Measurements from ENCODE around the gene TRPC3.

Gene TRPC3

DNA sequence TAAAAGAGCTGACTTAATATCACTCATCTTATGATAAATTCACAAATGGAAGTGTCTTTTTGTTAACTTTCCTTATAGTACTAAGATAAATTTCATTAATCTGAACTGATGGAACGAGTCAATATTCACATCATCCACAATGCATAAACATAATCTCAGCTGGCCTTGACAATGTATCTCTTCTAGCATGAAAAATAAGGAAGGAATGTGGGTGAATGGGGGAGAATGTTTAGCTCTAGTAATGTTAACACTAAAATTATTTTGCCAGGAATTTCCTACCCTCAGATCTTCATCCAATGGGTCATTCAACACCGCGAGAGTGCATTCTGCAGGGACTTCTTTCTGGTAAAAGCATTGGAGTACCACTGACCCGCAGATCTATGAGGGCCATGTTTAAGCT lies 15.8 kb downstream of the TRPC3 start:
- POLR2A ChIA-PET, result no interaction called here
- Histone ChIP-seq H3K9me3 (ENCODE audit: control insufficient read depth, insufficient read depth, low read depth, low read length) (no peaks in the 10 kb centered on the region), H3K4me3 (ENCODE audit: low read depth, low read length) (no peak overlapping the region), H3K4me1 (ENCODE audit: control insufficient read depth, insufficient read depth, low read length) (peaks cover 11% of the 10 kb centered on the region), H3K36me3 (ENCODE audit: control insufficient read depth in 2 of 2, insufficient read depth in 1 of 2, low read length in 2 of 2) (peaks cover 0 to 9% of the 10 kb centered on the region in 2 experiments; a peak in 1 of 3 replicates), H3K27ac (ENCODE audit: extremely low read depth, low read depth, low read length) (no peak overlapping the region)
- TF ChIP-seq ZNF704 (tag by site-specific recombination; IDR thresholded peaks at IDR 0.05) (no peak), KLF8 (tag by site-specific recombination; IDR thresholded peaks at IDR 0.05) (no peak), ZNF530 (tag by site-specific recombination; IDR thresholded peaks at IDR 0.05; ENCODE audit: low read depth) (no peak), ZNF585B (tag by site-specific recombination; IDR thresholded peaks at IDR 0.05) (no peak), INSM2 (tag by site-specific recombination; IDR thresholded peaks at IDR 0.05) (no peak)
- TF ChIP-seq, protein P1, sequence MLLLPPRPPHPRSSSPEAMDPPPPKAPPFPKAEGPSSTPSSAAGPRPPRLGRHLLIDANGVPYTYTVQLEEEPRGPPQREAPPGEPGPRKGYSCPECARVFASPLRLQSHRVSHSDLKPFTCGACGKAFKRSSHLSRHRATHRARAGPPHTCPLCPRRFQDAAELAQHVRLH (tag by site-specific recombination; IDR thresholded peaks at IDR 0.05), result no peak
- TF ChIP-seq, protein P2, sequence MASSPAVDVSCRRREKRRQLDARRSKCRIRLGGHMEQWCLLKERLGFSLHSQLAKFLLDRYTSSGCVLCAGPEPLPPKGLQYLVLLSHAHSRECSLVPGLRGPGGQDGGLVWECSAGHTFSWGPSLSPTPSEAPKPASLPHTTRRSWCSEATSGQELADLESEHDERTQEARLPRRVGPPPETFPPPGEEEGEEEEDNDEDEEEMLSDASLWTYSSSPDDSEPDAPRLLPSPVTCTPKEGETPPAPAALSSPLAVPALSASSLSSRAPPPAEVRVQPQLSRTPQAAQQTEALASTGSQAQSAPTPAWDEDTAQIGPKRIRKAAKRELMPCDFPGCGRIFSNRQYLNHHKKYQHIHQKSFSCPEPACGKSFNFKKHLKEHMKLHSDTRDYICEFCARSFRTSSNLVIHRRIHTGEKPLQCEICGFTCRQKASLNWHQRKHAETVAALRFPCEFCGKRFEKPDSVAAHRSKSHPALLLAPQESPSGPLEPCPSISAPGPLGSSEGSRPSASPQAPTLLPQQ (tag by site-specific recombination; IDR thresholded peaks at IDR 0.05), result no peak
- CTCF ChIA-PET, result interaction anchor here (0.7 kb wide), 1 partner anchor 36 kb away, joined by 4 read pairs; no protein-coding TSS in a partner anchor

- POLR2A ChIA-PET, result no interaction called here
- H3K4me3 ChIP-seq (ENCODE audit: low read depth, low read length), result no peak overlapping the region
- no peak for TF ChIP-seq ZNF26 (tag by site-specific recombination; IDR thresholded peaks at IDR 0.05)
- no peak for TF ChIP-seq GLIS1 (tag by site-specific recombination; IDR thresholded peaks at IDR 0.05)
- no peak for TF ChIP-seq ZNF530 (tag by site-specific recombination; IDR thresholded peaks at IDR 0.05; ENCODE audit: low read depth)
- TF ChIP-seq ZNF280D (tag by site-specific recombination; IDR thresholded peaks at IDR 0.05), result no peak
- no peak for TF ChIP-seq ZNF184 (tag by site-specific recombination; IDR thresholded peaks at IDR 0.05)
- no peak for TF ChIP-seq ZNF404 (tag by site-specific recombination; IDR thresholded peaks at IDR 0.05)
- TF ChIP-seq HOXD13 (CRISPR knock-in tag; IDR thresholded peaks at IDR 0.05; ENCODE audit: borderline replicate concordance), result no peak
- TF ChIP-seq ZNF677 (tag by site-specific recombination; IDR thresholded peaks at IDR 0.05), result no peak
- TF ChIP-seq ZXDB (tag by site-specific recombination; IDR thresholded peaks at IDR 0.05), result no peak
- peaks cover 11% of the 10 kb centered on the region for H3K4me1 ChIP-seq (ENCODE audit: control insufficient read depth, insufficient read depth, low read length)
- H3K27ac ChIP-seq (ENCODE audit: extremely low read depth, low read depth, low read length), result no peak overlapping the region
- H3K9me3 ChIP-seq (ENCODE audit: control insufficient read depth, insufficient read depth, low read depth, low read length), result no peaks in the 10 kb centered on the region
- H3K36me3 ChIP-seq (ENCODE audit: control insufficient read depth in 2 of 2, insufficient read depth in 1 of 2, low read length in 2 of 2), result peaks cover 0 to 9% of the 10 kb centered on the region in 2 experiments; a peak in 1 of 3 replicates
- CTCF ChIA-PET, result interaction anchor here (0.8 to 1.0 kb wide), 2 partner anchors 34 to 643 kb away, joined by 3 to 4 read pairs; no protein-coding TSS in a partner anchor
Observed at GRCh38 chr4:121934635-121935034, 17.2 kb downstream of the TRPC3 start.
